PC-9 (cell line): ENCODE data around the gene ULK1.

Experiments
- EZH2 ChIP-seq: fragments of 200-600 bp; sonication (generic); IDR thresholded peaks from 2 replicates; pipeline ENCODE4 v1.8.0; 2017; ENCODE audit warnings: antibody characterized with exemption, low read depth
- TF ChIP-seq, protein P1 (sequence below): fragments of 200-600 bp; sonication (generic); conservative IDR thresholded peaks from 2 replicates; pipeline ENCODE4 v1.6.1; 2017; ENCODE audit warnings: mixed run types, antibody characterized with exemption, mild to moderate bottlenecking, moderate library complexity

DNA sequence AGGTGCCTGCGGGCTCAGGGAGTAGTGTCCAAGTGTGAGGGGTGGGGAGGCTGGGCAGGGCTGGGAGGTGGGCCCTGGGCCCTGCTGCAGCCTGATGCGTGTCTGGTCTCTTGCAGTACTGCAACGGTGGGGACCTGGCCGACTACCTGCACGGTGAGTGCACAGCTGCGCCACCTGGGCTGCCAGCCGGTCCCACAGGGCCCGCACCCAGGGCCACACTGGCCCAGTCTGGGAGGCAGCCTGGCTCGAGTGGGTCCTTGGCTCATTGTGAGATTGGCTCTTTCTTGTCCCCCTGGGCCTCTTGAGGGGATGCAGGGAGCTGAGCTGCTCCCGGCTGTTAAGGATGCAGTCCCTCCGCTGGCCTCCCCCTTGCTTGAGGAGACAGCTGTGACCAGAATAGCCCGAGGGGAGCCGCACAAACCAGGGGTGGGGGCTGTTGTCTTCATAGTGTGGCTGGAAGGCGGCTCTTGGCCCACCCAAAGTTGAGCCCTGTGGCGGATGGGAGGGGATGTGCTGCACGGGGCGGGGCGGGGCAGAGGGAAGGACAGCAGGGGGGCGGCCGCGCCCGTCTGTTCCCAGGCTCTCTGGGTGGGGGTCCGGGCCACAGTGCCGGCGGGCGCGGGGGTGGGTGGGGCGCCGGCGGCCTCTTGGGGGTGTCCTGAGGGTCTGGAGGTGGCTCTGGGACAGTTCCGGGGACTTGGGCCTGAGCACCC lies 13.1 kb downstream of the ULK1 start:
- TF ChIP-seq, protein P1, sequence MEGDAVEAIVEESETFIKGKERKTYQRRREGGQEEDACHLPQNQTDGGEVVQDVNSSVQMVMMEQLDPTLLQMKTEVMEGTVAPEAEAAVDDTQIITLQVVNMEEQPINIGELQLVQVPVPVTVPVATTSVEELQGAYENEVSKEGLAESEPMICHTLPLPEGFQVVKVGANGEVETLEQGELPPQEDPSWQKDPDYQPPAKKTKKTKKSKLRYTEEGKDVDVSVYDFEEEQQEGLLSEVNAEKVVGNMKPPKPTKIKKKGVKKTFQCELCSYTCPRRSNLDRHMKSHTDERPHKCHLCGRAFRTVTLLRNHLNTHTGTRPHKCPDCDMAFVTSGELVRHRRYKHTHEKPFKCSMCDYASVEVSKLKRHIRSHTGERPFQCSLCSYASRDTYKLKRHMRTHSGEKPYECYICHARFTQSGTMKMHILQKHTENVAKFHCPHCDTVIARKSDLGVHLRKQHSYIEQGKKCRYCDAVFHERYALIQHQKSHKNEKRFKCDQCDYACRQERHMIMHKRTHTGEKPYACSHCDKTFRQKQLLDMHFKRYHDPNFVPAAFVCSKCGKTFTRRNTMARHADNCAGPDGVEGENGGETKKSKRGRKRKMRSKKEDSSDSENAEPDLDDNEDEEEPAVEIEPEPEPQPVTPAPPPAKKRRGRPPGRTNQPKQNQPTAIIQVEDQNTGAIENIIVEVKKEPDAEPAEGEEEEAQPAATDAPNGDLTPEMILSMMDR, result no peak
- no peak for TF ChIP-seq EZH2
